HG03571 (cell line): Measurements from ENCODE around the gene SLC51A.

ENCODE experiments used
- ATAC-seq: cut with Tn5 transposase; IDR thresholded peaks from one replicate; pipeline ENCODE4 v1.9.1; 2021; ENCODE audit not compliant: unreplicated experiment

Gene SLC51A

DNA sequence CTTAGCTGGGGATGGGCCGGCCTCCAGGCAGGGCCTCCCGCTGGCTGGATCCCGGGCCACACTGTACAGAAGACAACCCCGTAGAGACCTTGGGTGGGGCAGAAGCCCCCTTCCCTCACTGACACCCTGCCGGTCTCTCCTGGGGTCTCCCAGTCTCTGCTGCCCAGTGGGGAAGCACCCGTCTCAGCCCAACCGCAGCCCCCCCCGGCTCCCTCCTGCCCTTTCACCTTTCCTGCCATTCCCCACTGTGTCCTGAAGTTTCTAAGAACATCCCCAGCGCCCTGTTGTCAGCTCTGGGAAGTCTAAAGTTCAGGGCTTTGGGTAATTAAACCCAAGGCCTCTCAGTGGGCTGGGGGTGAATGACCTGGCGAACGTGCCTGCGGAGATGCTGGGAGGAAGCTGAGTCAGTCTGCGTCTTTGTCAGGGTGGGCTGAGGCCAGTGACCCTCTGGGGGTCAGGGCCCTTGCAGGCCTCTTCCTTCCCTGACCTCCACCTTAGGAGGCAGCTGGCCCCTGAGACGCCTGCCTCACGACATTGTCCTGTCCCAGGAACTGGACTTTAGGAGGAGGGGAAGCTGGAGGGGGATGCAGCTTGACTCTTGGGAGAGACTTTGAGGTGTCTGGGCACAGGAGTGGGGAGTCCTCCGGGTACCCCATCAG is 1.4 kb upstream of the SLC51A start:
- no peak for ATAC-seq

DNA sequence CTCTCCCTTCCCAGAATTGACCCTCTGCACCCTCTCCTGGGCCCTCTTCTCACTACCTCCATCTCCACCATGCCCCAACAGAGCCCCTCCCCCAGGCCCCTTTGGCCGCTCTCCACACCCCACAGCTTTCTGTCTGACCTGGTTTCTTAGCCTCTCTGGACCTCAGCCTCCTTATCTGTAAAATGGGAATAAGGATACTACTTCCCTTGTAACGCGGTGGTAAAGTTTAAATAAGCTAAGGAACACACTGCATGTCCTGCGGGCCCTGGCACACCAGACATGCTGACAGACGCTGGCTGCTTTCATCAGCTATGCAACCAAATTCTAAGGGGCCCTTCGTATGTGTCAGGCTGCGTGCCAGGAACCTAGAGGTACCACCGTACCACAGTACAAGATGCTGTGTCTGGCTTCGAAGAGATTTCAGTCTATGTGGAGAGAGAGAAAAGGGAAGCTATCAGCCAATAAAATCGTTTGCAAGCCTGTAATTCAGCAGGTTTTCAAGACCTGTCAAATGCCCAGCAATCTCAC is 777 bp upstream of the SLC51A start:
- ATAC-seq = no peak

DNA sequence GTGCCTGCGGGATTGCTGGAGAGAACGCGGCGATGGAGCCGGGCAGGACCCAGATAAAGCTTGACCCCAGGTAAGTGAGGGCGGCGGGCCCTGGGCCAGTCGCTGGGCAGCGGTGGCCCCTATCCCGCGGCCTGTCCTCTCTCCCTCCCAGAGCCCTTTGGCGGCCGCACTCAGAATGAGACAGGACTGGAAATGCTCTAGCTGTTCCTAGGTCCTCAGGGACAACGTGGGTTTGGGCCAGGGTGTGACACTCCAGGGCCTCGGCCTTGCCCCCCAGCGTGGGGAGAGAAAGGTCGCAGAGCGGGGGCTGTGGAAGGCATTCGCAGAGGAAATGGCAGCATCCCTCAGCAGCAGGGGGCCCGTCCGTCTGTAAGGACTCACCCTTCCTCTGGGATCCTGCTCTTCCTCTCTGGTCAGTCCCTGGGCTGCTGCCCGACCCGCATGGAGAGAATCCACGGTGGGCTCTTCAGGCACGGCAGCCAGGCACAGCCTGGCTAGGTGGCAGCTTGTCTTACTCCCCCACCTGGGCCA is 412 bp downstream of the SLC51A start:
- ATAC-seq = no peak

DNA sequence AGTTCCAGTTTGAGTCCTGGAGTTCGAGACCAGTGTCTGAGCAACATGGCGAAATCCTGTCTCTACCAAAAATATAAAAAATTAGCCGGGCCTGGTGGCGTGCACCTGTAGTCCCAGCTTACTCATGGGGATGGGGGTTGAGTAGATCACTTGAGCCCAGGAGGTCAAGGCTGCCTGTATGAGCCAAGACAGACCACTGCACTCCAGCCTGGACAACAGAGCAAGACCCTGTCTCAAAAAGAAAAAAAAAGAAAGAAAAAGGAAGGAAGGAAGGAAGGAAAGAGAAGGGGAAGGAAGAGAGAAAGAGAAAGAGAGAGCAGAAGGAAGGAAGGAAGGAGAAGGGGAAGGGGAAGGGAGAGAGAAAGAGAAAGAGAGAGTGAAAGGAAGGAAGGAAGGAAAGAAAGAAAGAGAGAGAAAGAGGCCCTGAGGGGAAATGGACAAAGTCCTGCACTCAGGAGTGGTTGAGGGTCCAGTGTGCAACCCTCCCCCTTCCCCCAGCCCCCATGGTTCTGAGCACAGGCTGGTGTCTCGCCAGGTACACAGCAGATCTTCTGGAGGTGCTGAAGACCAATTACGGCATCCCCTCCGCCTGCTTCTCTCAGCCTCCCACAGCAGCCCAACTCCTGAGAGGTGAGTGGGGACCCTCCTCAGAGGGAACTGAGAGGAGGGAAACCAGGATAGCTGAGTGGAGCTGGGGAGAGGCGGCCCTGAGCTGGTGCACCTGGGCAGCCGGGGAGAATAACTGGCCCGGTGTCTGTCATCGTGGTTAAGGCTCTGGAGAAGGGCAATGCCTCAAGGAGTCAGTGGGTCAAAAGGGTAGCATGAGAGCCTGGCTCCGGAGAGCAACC is 1.2 kb downstream of the SLC51A start:
- ATAC-seq = no peak

DNA sequence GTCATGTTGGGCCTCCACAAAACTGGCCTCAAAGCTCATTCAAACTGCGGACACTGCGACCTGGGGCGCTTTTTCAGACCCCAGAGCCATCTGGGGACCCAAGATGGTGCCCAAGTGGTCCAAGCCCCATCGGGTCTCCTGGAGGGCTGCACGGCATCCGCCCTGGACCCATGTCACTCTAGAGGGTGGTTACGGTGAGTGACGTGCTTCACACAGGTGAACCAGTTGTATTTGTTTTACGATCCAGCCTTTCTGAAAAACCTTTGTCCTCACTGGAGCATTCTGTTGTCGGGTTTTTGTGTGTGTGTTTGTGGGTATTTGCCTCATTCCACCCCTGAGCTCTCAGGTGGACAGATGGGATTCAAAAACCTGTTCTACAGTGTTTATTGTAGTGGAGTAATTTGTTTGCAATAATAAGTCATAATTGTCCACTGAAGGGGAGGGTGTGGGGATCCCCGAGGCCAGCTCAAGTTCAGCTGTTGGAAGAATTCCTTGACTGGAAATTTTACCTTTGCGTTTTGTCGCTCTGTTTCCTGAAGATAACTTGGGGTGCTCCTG is 1.9 kb downstream of the SLC51A start:
- ATAC-seq = no peak

DNA sequence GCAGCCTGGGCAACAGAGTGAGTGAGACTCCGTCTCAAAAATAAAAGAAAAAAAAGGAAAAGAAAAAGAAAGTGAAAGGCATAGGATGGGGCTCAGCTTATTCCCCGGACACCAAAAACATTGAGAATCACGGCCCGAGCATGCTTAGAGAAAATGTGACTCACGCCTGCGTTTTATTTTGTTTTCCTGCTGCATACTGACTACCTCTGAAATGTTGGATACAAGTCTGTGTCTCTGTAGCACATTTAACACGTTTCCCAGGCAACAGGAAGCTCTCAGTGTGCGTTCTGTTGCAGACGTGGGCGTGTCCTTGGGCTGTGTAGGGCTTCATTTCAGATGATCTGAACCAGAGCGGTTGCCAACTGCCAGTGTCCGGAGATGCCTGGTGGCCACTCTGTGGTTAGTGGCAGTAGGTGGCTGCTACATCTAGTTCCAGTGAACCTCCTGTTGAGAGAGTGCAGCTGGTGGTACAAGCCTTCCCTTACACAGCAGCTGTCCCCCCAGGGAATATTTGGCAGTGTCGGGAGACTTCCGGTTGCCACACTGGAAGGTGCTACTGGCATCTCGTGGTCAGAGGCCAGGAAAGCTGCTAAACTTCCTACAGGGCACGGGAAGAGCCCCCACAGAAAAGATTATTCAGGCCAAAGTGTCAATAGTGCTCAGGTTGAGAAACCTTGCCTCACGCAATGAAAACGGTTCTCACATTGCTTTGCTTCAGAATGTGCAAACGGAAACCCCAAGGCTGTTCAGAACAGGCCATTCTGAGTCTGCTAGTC is 3.0 kb downstream of the SLC51A start:
- ATAC-seq = peak; percentile 49

DNA sequence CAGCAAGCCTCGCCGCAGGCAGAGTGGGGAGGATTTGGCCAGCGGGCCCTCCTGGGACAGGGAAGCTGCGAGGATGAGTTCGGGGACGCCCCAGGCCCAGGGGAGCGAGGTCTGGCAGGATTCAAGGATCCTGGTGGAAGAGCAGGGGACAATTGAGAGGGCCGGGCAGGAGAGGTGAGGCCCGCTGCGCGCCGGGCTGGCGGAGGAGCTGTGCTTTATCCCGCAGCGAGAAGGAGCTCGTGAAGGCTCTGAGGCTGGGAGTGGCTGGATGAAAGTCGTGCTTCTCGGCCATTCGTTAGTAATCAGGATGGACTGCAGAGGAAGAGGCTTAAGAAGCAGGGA is 3.6 kb downstream of the SLC51A start:
- no peak for ATAC-seq

DNA sequence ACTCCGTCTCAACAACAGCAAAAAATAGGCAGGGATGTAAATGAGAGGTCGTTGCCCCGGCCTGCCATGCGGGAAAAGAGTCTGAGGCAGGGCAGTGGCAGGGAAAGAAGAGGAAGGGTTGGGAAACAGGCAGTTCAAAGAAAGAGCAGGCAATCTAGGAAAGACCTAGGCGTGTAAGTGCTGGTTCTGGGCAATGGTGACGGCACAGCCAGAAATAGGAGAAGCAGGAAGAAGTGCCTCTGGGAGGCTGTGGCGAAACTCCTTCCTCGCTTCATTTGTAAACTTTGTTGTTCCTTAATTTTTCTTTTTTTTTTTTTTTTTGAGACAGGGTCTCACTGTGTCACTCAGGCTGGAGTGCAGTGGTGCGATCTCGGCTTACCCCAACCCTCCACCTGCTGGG is 4.3 kb downstream of the SLC51A start:
- no peak for ATAC-seq

DNA sequence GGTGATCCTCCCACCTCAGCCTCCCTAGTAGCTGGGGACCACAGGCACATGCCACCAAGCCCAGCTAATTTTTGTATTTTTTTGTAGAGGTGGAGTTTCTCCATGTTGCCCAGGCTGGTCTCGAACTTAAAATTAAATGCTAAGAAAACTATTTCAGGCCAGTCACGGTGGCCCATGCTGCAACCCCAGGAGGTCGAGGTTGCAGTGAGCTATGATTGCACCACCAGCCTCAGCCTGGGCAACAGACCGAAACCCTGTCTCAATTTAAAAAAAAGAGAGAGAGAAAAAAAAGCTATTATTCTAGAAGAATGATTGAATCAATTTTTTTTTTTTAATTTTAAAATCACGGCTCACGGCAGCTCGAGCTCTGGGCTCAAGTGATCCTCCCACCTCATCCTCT is 4.7 kb downstream of the SLC51A start:
- no peak for ATAC-seq

DNA sequence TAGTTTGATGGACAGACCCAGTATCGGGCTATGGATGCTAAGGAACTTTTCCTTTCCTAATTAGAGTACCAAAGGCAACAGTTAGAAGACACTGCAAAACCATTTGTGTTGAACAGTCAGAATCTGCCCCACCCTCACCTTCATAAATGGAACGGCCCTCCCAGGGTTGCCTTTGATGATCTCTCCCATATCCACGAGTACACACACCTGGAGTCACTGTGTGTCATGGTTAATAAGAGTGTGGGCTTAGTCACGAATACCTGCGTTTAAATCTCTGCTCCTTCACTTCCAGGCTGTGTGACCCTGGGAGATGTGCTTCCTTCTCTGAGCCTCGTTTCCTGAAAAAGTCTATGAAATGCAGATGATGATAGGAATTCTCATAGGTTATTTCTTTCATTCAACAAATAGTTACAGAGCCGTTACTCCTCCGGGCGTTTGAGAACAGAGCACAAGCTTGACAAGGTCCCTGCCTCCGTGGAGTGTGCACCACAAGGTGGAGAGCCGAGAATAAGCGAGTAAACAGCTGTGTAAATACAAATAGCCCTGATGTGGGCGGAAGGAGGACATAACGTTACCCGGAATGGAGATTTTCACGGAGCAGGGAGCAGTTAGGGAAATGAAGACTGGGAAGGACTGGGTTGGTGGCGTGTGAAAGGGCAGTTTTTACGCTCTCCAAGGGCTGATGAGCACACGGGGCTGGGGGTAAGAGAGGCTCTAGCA is 6.7 kb downstream of the SLC51A start:
- no peak for ATAC-seq

DNA sequence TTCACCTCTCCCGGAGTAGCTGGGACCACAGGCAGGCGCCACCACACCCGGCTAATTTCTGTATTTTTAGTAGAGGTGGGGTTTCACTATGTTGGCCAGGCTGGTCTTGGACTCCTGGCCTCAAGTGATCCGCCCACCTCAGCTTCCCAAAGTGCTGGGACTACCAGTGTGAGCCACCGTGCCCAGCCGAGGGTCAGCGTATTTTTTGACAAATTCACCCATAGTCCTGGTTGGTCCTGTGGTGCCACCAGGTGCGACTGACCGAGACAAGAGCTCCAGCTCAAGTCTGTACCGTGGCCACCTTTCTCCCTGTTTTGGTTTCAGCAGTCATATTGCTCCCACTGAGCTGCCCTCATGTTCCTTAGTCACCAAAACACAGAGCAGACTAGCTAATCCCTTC is 8.8 kb downstream of the SLC51A start:
- no peak for ATAC-seq

DNA sequence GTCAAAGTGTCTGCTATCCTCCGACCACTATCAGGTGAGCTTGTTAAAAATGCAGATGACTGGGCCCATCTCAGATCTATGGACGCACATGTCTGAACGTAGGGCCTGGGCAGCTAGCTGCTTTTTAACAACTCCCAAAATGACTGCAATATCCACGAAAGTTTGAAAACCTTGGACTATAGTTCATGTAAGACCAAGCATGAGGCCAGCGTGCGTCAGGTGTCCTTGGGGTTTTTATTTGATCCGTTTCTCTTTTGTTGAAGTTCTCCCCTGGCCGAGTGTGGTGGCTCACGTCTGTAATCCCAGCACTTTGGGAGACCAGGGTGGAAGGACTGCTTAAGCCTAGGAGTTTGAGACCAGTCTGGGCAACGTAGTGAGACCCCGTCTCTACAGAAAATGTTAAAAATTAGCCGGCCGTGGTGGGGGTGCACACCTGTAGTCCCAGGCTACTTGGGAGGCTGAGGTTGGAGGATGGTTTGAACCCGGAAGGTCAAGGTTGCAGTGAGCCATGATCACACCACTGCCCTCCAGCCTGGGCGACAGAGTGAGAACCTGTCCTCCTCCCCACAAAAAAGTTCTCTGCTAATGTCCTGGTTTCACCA is 9.5 kb downstream of the SLC51A start:
- no peak for ATAC-seq

DNA sequence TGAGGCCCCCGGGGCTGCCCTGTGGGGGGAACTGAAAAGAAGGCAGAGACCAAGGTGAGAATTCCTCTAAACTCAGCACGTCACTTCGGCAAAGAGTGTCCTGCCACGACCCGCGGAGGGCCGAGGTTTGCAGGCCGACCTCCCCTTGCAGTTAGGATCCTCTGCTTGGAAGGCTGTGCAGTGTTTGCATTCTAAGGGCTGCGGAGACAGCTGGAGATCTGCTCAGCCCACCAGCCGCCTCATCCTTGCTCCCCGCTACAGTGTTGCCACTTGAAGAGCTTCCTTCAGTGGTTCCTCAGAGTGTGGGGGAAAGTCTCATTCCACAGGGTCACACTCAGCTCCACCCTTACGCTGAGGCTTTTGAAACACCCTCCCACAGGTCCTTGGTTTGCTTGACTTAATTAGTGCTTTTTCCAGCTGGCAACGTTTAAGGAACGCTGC is 10.8 kb downstream of the SLC51A start:
- no peak for ATAC-seq

DNA sequence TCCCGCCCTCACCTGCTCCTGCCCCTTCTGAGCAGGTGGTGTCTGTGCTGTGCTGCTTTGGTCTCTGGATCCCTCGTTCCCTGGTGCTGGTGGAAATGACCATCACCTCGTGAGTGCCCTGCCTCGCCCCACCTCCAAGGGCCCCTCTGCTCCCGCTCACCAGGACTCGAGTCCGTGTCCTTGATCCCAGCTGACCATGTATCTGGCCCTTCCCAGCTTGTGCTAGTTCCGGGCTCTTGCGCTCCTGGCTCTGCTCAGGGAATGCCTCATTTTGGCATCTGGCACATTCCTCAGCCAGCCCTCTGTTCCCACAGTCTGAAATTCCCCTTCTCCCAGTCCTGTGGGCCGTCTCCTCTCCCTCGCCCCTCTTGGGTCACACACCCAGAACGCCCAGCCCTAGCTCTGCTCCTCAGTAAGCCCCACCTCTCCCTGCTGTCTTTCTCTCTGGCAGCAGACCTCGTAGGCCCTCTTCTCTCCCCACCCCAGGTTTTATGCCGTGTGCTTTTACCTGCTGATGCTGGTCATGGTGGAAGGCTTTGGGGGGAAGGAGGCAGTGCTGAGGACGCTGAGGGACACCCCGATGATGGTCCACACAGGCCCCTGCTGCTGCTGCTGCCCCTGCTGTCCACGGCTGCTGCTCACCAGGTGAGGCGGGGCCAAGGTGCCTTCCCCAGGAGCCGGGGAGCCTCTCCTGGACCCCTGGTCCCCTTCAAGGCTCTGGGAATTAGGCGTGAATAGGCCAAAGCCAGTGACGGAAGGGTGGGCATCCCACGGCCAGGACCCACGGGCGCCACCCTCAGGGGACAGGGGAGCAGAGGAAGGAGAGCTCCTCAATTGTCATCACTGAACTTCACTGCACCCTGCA is 11.5 kb downstream of the SLC51A start:
- ATAC-seq = no peak

DNA sequence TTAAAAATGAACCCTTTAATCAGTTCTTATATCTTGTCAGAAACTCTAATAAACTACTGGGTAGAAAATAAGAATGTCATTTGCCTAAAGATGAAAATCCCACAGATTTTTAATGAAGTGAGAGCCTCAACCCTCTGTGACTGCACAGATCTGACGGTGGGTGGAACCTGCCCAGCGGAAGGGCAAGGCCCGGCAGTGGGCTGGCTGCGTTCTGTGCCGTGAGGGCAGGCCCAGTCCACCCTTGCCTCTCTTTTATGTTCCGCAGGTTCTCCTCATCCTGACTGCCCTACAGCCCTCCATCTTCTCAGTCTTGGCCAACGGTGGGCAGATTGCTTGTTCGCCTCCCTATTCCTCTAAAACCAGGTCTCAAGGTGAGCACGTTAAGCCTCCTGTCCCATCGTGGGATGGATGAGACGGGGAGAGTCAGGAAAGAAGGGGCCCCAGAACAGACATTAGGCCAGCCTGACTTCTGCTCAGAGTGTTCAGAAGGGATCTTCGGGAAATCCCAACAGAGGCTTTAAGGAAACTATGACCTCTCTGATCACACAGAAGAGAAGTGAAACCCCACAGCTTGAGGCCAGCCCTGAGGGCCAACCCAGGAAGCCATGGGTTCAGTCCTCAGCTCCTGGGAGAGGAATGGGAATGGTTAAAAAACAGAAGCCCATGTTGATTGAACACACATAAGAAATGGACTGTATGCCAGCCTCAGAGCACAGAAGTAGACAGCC is 16.0 kb downstream of the SLC51A start:
- ATAC-seq = no peak

DNA sequence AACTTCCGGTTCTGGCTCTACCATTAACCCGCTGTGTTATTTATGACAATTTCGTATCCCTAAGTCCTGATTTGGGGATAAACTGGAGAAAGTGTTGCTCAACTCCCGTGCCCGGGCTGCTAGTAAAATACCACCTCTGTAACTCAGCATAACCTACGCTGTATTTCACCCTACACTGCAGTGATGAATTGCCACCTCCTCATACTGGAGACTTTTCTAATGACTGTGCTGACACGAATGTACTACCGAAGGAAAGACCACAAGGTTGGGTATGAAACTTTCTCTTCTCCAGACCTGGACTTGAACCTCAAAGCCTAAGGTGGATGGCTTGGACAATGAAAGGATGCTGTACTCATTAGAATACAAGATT is 16.5 kb downstream of the SLC51A start:
- no peak for ATAC-seq

DNA sequence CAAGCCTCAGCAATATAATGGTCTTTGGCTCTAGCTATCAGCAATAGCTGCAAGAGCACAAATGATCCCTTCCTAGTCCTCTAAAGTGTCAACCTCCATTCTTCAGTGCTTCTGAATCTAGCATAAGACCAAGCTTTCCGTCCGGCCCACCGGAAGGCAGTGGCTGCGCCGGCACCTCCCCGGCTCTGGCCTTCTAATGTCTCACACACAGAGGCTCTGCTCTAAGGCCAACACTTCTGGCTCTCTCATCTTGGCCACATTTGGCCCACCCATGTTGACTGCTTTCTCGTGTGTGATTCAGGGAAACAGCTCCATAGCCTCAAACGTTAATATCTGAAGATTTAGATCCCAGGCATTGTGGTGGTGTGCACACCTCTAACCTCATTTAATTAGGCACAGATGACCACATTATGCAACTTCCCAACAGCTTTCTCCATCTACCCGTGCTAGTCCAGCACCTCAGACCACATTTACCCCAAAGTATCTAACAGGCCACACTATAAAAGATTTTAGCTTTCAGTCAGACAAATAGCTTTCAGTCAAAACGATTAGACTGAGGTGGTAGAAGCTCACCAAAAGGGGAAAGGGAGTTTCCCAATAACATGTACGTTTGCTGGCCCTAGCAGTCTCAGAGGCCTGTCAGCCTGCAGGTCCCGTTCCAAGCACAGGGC is 19.3 kb downstream of the SLC51A start:
- no peak for ATAC-seq

DNA sequence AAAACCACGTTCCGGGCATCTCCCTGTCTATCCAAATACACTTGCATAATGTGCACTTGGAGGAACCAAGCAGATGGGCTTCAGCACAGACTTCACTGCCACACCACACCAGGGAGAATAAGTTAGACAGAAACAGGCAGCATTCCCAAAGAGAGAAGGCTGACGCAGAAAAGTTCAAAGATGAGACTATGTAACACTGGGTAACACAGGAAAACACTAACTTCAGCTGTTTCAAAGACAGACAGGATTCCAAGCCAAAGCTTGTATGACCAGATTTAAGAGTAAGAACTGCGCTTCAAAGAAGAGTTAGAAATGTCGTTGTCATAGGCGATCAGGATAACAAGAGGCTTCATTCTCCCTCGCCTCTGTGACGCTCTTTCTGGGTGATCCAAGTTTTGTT is 19.9 kb downstream of the SLC51A start:
- no peak for ATAC-seq
